Natural killer cell (primary cell): Measurements from ENCODE around the gene NNMT. TPM values are rescaled to one million over a fixed set of nuclear protein-coding genes. Genes with fewer than 3 reads are reported as not detected.
A peak's percentile ranks its signal among the peaks of the same experiment; 100 is the strongest.

Source experiments
- ATAC-seq, 3 donors: fragments of 150-1000 bp in 2 of 3; fragments of 200-7000 bp in 1 of 3; cut with Tn5 transposase; 1 replicate in 1 of 3; 2 replicates in 2 of 3; pipeline ENCODE4 v1.10.0; 2021; ENCODE audit warnings: mild to moderate bottlenecking in 2 of 3, moderate library complexity in 2 of 3
- DNase-seq, 2 donors: peaks; one replicate each; pipeline versions ENCODE4 v3.0.0 to v3.0.0-alpha.2; 2013 to 2021; ENCODE audit warnings: mixed read lengths in 1 of 2
- H3K27ac ChIP-seq: one replicate; pipeline ENCODE4 v1.5.1; 2013; ENCODE audit warnings: mild to moderate bottlenecking, low read length
- H3K27me3 ChIP-seq: one replicate; pipeline ENCODE4 v1.6.1; 2013; ENCODE audit warnings: low read length; ENCODE audit not compliant: control insufficient read depth, insufficient read depth
- H3K36me3 ChIP-seq: one replicate; pipeline ENCODE4 v1.6.1; 2013; ENCODE audit warnings: low read length; ENCODE audit not compliant: control insufficient read depth, insufficient read depth
- H3K4me1 ChIP-seq: one replicate; pipeline ENCODE4 v1.6.1; 2013; ENCODE audit warnings: low read length; ENCODE audit not compliant: control insufficient read depth, insufficient read depth
- H3K4me3 ChIP-seq: one replicate; pipeline ENCODE4 v1.5.1; 2013; ENCODE audit warnings: low read length
- H3K9me3 ChIP-seq: one replicate; pipeline ENCODE4 v1.6.1; 2013; ENCODE audit warnings: low read length; ENCODE audit not compliant: control insufficient read depth, insufficient read depth
- H3K27ac Mint-ChIP-seq, 2 donors: one replicate each; pipeline ENCODE4 v1.8.0; 2022; ENCODE audit warnings: mild to moderate bottlenecking in 2 of 2, mixed read lengths in 2 of 2, moderate library complexity in 1 of 2
- H3K27me3 Mint-ChIP-seq, 2 donors: one replicate each; pipeline ENCODE4 v1.8.0; 2022; ENCODE audit warnings: low read depth in 2 of 2, mixed read lengths in 2 of 2
- H3K36me3 Mint-ChIP-seq: one replicate; pipeline ENCODE4 v1.8.0; 2022; ENCODE audit warnings: mixed read lengths
- H3K4me1 Mint-ChIP-seq, 2 donors: one replicate each; pipeline ENCODE4 v1.8.0; 2022; ENCODE audit warnings: mixed read lengths in 2 of 2
- H3K4me3 Mint-ChIP-seq: one replicate; pipeline ENCODE4 v1.8.0; 2022; ENCODE audit warnings: mild to moderate bottlenecking, moderate library complexity, mixed read lengths
- H3K9me3 Mint-ChIP-seq, 2 donors: one replicate each; pipeline ENCODE4 v1.8.0; 2022; ENCODE audit warnings: mixed read lengths in 2 of 2
- CTCF ChIP-seq: fragments of 200-600 bp; IDR thresholded peaks from one replicate; pipeline ENCODE4 v1.8.0; 2022; ENCODE audit warnings: antibody characterized with exemption
- WGBS: methylation state at CpG from one replicate; pipeline ENCODE4 v1.1.7; 2013; ENCODE audit warnings: missing lambda C conversion rate; ENCODE audit not compliant: insufficient coverage; 5-methylcytosine and 5-hydroxymethylcytosine counted together
- intact Hi-C: fragments of 100-400 bp; cut with micrococcal nuclease; formaldehyde crosslinking; loops from one replicate; pipeline ENCODE4 v1.14.2; 2022
- total RNA-seq, 4 donors: library from RNA; stranded (reverse); fragments of 120-200 nt in 1 of 4; gene quantifications; one replicate each; pipeline versions ENCODE4 v1.2.3 to v1.2.4, GENCODE V29; 2013 to 2022

NNMT gene
- total RNA-seq, 3 donors from 2014 or later (not counting 1 experiment from before 2014, with no cell fraction given), result 1.8 to 2.4 (median 2.0) TPM

- H3K4me3 ChIP-seq, result no peak overlapping the region
- peaks cover 4 to 12% of the 10 kb centered on the region in 2 donors for H3K27me3 Mint-ChIP-seq
- peaks cover 13 to 17% of the 10 kb centered on the region in 2 donors for H3K4me1 Mint-ChIP-seq
- peaks cover 10% of the 10 kb centered on the region for H3K4me1 ChIP-seq
- H3K27ac ChIP-seq, result no peak overlapping the region
- H3K27me3 ChIP-seq, result no peaks in the 10 kb centered on the region
- no peak overlapping the region for H3K4me3 Mint-ChIP-seq
- H3K36me3 ChIP-seq, result no peaks in the 10 kb centered on the region
- intact Hi-C loops, result no loop called here
- H3K36me3 Mint-ChIP-seq, result no peaks in the 10 kb centered on the region
- no peak overlapping the region for H3K27ac Mint-ChIP-seq
- H3K9me3 ChIP-seq, result no peaks in the 10 kb centered on the region
- DNase-seq, result no peak
- WGBS, result 92% methylated on average over 4 of the region's 4 CpGs
- no peak for ATAC-seq
- H3K9me3 Mint-ChIP-seq, result no peaks in the 10 kb centered on the region
- no peak for TF ChIP-seq CTCF
These were observed 47.3 kb downstream of the NNMT start for GRCh38 chr11:114343493-114343892.

- DNase-seq (no peak), ATAC-seq (no peak)
- WGBS, result 86% methylated on average over 2 of the region's 4 CpGs
- no peak overlapping the region for H3K27ac Mint-ChIP-seq
- Histone ChIP-seq H3K9me3 (no peaks in the 10 kb centered on the region), H3K27ac (no peak overlapping the region), H3K36me3 (no peaks in the 10 kb centered on the region), H3K4me3 (no peak overlapping the region), H3K27me3 (no peaks in the 10 kb centered on the region), H3K4me1 (peaks cover 10% of the 10 kb centered on the region)
- peaks cover 13 to 17% of the 10 kb centered on the region in 2 donors for H3K4me1 Mint-ChIP-seq
- TF ChIP-seq CTCF, result no peak
- no peaks in the 10 kb centered on the region for H3K9me3 Mint-ChIP-seq
- no peak overlapping the region for H3K4me3 Mint-ChIP-seq
- intact Hi-C loops, result no loop called here
- H3K36me3 Mint-ChIP-seq, result no peaks in the 10 kb centered on the region
- H3K27me3 Mint-ChIP-seq, result peaks cover 0 to 6% of the 10 kb centered on the region in 2 donors
These were observed 48.3 kb downstream of the NNMT start for GRCh38 chr11:114344494-114344893.

DNA sequence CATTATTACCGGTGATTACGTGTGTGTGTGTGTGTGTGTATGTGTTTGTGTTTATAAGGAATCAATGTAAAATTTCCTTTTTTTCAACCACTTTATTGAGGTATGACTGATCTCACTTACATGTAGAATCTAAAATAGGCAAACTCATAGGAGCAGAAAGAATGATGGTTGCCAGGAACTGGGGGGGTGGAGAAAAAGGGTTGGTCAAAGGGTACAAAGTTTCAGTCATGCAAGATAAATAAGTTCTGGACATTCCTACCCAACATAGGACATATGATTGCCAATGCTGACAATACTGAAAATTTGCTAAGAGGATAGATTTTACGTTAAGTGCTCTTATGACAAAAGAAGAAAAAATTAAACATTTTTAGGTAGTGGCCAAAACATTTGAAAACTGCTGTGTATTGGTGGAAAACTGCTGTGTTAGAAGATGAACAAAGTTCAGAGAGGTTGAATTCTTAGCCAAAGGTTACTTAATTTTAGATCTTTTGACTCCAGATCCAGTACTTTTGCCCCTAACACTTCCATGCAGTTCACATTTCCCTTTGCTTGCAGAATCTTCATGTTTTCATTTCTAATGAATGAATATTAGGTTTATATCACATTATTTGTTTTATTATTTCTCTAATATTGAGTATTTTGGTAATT, 49.5 kb downstream of the NNMT start:
- H3K9me3 Mint-ChIP-seq, result no peaks in the 10 kb centered on the region
- no peak overlapping the region for H3K4me3 Mint-ChIP-seq
- H3K27ac ChIP-seq, result no peak overlapping the region
- DNase-seq (no peak), ATAC-seq (no peak)
- intact Hi-C loops, result no loop called here
- 100% methylated on average over 3 of the region's 3 CpGs for WGBS
- H3K4me1 ChIP-seq, result peaks cover 5% of the 10 kb centered on the region
- H3K4me3 ChIP-seq, result no peak overlapping the region
- no peak overlapping the region for H3K27ac Mint-ChIP-seq
- TF ChIP-seq CTCF, result no peak
- H3K9me3 ChIP-seq, result no peaks in the 10 kb centered on the region
- peaks cover 0 to 5% of the 10 kb centered on the region in 2 donors for H3K27me3 Mint-ChIP-seq
- H3K36me3 Mint-ChIP-seq, result no peaks in the 10 kb centered on the region
- H3K4me1 Mint-ChIP-seq, result peaks cover 7 to 11% of the 10 kb centered on the region in 2 donors
- H3K36me3 ChIP-seq, result no peaks in the 10 kb centered on the region
- no peaks in the 10 kb centered on the region for H3K27me3 ChIP-seq

DNA sequence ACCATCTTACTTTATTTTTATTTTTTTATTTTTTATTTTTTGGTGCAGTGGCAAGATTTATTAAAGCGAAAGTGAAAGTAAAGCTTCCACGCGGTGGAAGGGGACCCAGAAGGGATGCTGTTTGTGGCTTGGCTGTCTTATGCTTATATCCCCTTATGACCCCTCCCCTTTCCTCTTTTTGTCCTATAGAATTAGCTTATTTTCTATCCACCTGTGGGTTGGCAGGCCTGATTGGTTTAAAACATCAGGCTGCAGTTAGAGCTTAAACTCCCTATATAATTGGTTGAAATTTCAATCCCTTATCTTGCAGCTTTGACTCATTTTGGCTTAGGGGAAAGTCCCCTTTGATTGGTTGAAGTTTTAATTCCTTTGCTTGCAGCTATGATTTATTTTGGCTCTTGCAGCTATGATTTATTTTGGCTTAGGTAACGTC, 50.5 kb downstream of the NNMT start:
- no peaks in the 10 kb centered on the region for H3K36me3 ChIP-seq
- intact Hi-C loops, result no loop called here
- Mint-ChIP-seq H3K4me1 (peaks cover 6 to 7% of the 10 kb centered on the region in 2 donors), H3K27me3 (no peaks in the 10 kb centered on the region), H3K36me3 (no peaks in the 10 kb centered on the region), H3K9me3 (no peaks in the 10 kb centered on the region), H3K27ac (no peak overlapping the region), H3K4me3 (peak overlapping the region; percentile 63)
- no peak overlapping the region for H3K27ac ChIP-seq
- peaks cover 3% of the 10 kb centered on the region for H3K4me1 ChIP-seq
- no peaks in the 10 kb centered on the region for H3K27me3 ChIP-seq
- TF ChIP-seq CTCF, result no peak
- DNase-seq (peak in 1 of 2 donors; percentile 48), ATAC-seq (peak in 2 of 3 donors; percentile 31 to 47)
- whole genome bisulfite sequencing, result 53% methylated on average over 1 of the region's 4 CpGs
- no peaks in the 10 kb centered on the region for H3K9me3 ChIP-seq
- no peak overlapping the region for H3K4me3 ChIP-seq
